NB4 (cell line): Measurements from ENCODE around the gene TRABD2B.

Source experiments
- CTCF ChIP-seq: IDR thresholded peaks from one replicate; pipeline ENCODE4 v1.5.1; 2012; ENCODE audit warnings: low read depth, low read length
- MAX ChIP-seq: IDR thresholded peaks from 2 replicates; pipeline ENCODE4 v1.6.1; 2011; ENCODE audit warnings: low read depth, low read length
- MYC ChIP-seq: IDR thresholded peaks from 2 replicates; pipeline ENCODE4 v1.6.1; 2011; ENCODE audit warnings: low read depth, low read length
- POLR2A ChIP-seq: IDR thresholded peaks from 2 replicates; pipeline ENCODE4 v1.6.1; 2011; ENCODE audit warnings: mild to moderate bottlenecking; ENCODE audit not compliant: insufficient read length; ENCODE audit errors: extremely low read depth

DNA sequence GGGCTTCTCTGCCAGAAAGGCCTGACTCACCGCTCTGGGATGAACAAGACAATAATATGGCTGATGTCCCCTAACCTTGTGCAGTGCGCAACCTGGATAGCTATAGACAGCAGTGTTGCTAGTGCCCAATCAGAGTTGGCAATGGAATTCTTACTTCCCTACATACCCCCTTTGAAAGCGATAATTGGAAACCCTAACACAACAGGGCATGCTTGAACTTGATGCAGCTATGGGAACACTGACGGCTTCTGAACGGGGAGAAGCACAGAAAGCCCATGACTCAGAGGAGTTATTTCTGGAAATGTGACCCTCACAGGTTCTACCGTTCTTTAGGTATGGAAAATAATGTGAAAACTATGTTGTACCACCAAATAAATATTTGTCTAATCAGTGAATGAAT is 200.6 kb downstream of the TRABD2B start:
- TF ChIP-seq CTCF, result no peak
- no peak for TF ChIP-seq POLR2A
- no peak for TF ChIP-seq MAX
- TF ChIP-seq MYC, result no peak
